Measurements from ENCODE around the gene NOVA2.

GRCh38 chr19:45955905-45956608 is 17.6 kb downstream of the NOVA2 start:
- TF ChIP-seq POLR2AphosphoS5 (IDR thresholded peaks at IDR 0.05; ENCODE audit: low read depth, low read length) (no peak), CTCF (IDR thresholded peaks at IDR 0.05 in 2 of 3, conservative IDR thresholded peaks at IDR 0.05 in 1 of 3; ENCODE audit: borderline replicate concordance in 1 of 3, insufficient read depth in 1 of 3, low read depth in 2 of 3, low read length in 2 of 3) (no peak), ZNF274 (IDR thresholded peaks at IDR 0.05; ENCODE audit: low read depth, low read length) (no peak), CEBPB (IDR thresholded peaks at IDR 0.05; ENCODE audit: low read depth) (no peak), SIN3A (IDR thresholded peaks at IDR 0.05; ENCODE audit: low read depth) (no peak), POLR2A (IDR thresholded peaks at IDR 0.05; ENCODE audit: borderline replicate concordance, extremely low read depth, insufficient read depth, insufficient read length) (no peak), REST (IDR thresholded peaks at IDR 0.05; ENCODE audit: low read depth) (no peak), SP1 (IDR thresholded peaks at IDR 0.05; ENCODE audit: low read depth) (0 out of 2 replicates have a peak, but pooled peaks have one; percentile 39), EZH2 (IDR thresholded peaks at IDR 0.05) (no peak), YY1 (IDR thresholded peaks at IDR 0.05; ENCODE audit: extremely low read depth, insufficient replicate concordance, low read depth, low read length) (no peak), TCF7L2 (IDR thresholded peaks at IDR 0.05; ENCODE audit: borderline replicate concordance, extremely low read depth, insufficient read depth, insufficient read length) (no peak), SRF (IDR thresholded peaks at IDR 0.05; ENCODE audit: low read depth) (no peak)
- TF ChIP-seq, protein P1, sequence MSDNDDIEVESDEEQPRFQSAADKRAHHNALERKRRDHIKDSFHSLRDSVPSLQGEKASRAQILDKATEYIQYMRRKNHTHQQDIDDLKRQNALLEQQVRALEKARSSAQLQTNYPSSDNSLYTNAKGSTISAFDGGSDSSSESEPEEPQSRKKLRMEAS (IDR thresholded peaks at IDR 0.05), result peak; percentile 71
- TF ChIP-seq, protein P2, sequence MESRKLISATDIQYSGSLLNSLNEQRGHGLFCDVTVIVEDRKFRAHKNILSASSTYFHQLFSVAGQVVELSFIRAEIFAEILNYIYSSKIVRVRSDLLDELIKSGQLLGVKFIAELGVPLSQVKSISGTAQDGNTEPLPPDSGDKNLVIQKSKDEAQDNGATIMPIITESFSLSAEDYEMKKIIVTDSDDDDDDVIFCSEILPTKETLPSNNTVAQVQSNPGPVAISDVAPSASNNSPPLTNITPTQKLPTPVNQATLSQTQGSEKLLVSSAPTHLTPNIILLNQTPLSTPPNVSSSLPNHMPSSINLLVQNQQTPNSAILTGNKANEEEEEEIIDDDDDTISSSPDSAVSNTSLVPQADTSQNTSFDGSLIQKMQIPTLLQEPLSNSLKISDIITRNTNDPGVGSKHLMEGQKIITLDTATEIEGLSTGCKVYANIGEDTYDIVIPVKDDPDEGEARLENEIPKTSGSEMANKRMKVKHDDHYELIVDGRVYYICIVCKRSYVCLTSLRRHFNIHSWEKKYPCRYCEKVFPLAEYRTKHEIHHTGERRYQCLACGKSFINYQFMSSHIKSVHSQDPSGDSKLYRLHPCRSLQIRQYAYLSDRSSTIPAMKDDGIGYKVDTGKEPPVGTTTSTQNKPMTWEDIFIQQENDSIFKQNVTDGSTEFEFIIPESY (IDR thresholded peaks at IDR 0.05; ENCODE audit: extremely low read depth, insufficient replicate concordance, low read length), result no peak
